K562 (cell line): ENCODE data around the gene RERE. TPM values are rescaled to one million over a fixed set of nuclear protein-coding genes. Genes with fewer than 3 reads are reported as not detected.

Experiments
- ATAC-seq: fragments of 200-7000 bp; cut with Tn5 transposase; 3 replicates; pipeline ENCODE4 v1.9.1; 2020; ENCODE audit warnings: moderate library complexity
- BruUV-seq: library from RNA; stranded (reverse); fragments of 400-500 nt; replicated peaks from 2 replicates; lab custom pipeline; 2021; lab: Mats Ljungman, UMichigan
- CTCF ChIA-PET: fragments of 300-600 bp; formaldehyde crosslinking; extraction: SDS; loops from one replicate; lab custom pipeline; 2021; ENCODE audit warnings: low intra/inter-chr PET ratio; lab: Yijun Ruan, JAX
- POLR2A ChIA-PET: fragments of 300-600, 350-650 bp; sonication (Branson Sonifier 250); formaldehyde crosslinking; extraction: SDS; loops from one replicate; lab custom pipeline; 2021; ENCODE audit warnings: antibody characterized with exemption, inconsistent platforms; lab: Yijun Ruan, JAX
- DNase-seq, 4 experiments: peaks; one replicate each; pipeline versions ENCODE4 v3.0.0 to v3.0.0-alpha.2; 2011 to 2018; ENCODE audit warnings: low spot score in 3 of 4, mixed read lengths in 3 of 4; ENCODE audit errors: extremely low read depth in 1 of 4
- FAIRE-seq: peaks from 2 replicates; lab custom pipeline; 2011; peaks lifted over from hg19 to GRCh38; lab: Jason Lieb, UNC
- H2AFZ ChIP-seq: 2 replicates; pipeline ENCODE4 v1.6.0; 2011; ENCODE audit warnings: low read depth, low read length, control low read depth, inconsistent platforms
- H3K27ac ChIP-seq: fragments of 200-600 bp; 3 replicates; pipeline ENCODE4 v1.8.0; 2011; ENCODE audit warnings: low read depth, mild to moderate bottlenecking, control low read depth, inconsistent platforms, low read length, moderate library complexity, mixed read lengths; ENCODE audit errors: extremely low read depth
- H3K27me3 ChIP-seq, 2 experiments: fragments of 300-600 bp in 1 of 2; 2 replicates in 1 of 2; 3 replicates in 1 of 2; pipeline versions ENCODE4 v1.6.0 to v1.8.0; 2011; ENCODE audit warnings: inconsistent platforms in 2 of 2, low read length in 2 of 2, mild to moderate bottlenecking in 1 of 2, mixed read lengths in 1 of 2, moderate library complexity in 1 of 2; ENCODE audit not compliant: control insufficient read depth in 2 of 2, insufficient read depth in 2 of 2
- H3K36me3 ChIP-seq: fragments of 300-600 bp; 3 replicates; pipeline ENCODE4 v1.8.0; 2011; ENCODE audit warnings: mild to moderate bottlenecking, low read length, inconsistent platforms; ENCODE audit not compliant: control insufficient read depth, insufficient read depth
- H3K4me1 ChIP-seq, 2 experiments: fragments of 200-600 bp in 1 of 2; replicated peaks in 1 of 2; 2 replicates in 1 of 2; 3 replicates in 1 of 2; pipeline versions ENCODE4 v1.5.1 to v1.8.0; 2011; ENCODE audit warnings: inconsistent platforms in 2 of 2, low read length in 2 of 2, mild to moderate bottlenecking in 1 of 2, mixed read lengths in 1 of 2, moderate library complexity in 1 of 2; ENCODE audit not compliant: control insufficient read depth in 2 of 2, insufficient read depth in 2 of 2
- H3K4me2 ChIP-seq: 2 replicates; pipeline ENCODE4 v1.6.1; 2011; ENCODE audit warnings: low read length, control low read depth, inconsistent platforms, mixed read lengths; ENCODE audit not compliant: insufficient read depth
- H3K4me3 ChIP-seq: fragments of 200-600 bp; sonication (generic), shearing (Covaris generic); 2 replicates; pipeline ENCODE4 v1.5.1; 2016; ENCODE audit warnings: control low read depth, inconsistent platforms
- H3K79me2 ChIP-seq: fragments of 200-600 bp; 3 replicates; pipeline ENCODE4 v1.8.0; 2011; ENCODE audit warnings: low read length, inconsistent platforms; ENCODE audit not compliant: control insufficient read depth, insufficient read depth
- H3K9ac ChIP-seq, 2 experiments: 2 replicates each; pipeline versions ENCODE4 v1.6.0 to v1.6.1; 2011; ENCODE audit warnings: low read depth in 2 of 2, low read length in 2 of 2, control low read depth in 1 of 2, inconsistent platforms in 1 of 2, mild to moderate bottlenecking in 1 of 2, mixed read lengths in 1 of 2; ENCODE audit not compliant: insufficient read depth in 1 of 2
- H3K9me1 ChIP-seq: one replicate; pipeline ENCODE4 v1.6.0; 2011; ENCODE audit warnings: inconsistent platforms, mild to moderate bottlenecking, low read length, moderate library complexity; ENCODE audit not compliant: control insufficient read depth, insufficient read depth
- H3K9me3 ChIP-seq: replicated peaks from 2 replicates; pipeline ENCODE4 v1.5.1; 2011; ENCODE audit warnings: low read depth, low read length, inconsistent platforms; ENCODE audit not compliant: control insufficient read depth, insufficient read depth
- H4K20me1 ChIP-seq: replicated peaks from 2 replicates; pipeline ENCODE4 v1.6.1; 2011; ENCODE audit warnings: low read length, inconsistent platforms, mixed read lengths; ENCODE audit not compliant: control insufficient read depth, insufficient read depth
- ATF7 ChIP-seq: fragments of 450-650 bp; IDR thresholded peaks from 2 replicates; pipeline ENCODE4 v1.7.1; 2014; ENCODE audit warnings: mild to moderate bottlenecking, moderate library complexity
- CBX2 ChIP-seq: fragments of 200-600 bp; sonication (generic); IDR thresholded peaks from one replicate; pipeline ENCODE4 v1.6.1; 2012; ENCODE audit warnings: mild to moderate bottlenecking, low read length, inconsistent platforms; ENCODE audit not compliant: insufficient read depth, poor library complexity, severe bottlenecking
- FOXM1 ChIP-seq, 2 experiments: fragments of 450-650 bp in 1 of 2; sonication (generic) in 1 of 2; formaldehyde crosslinking in 1 of 2; IDR thresholded peaks; 2 replicates each; pipeline versions ENCODE4 v1.6.1 to v1.9.0; 2017 to 2022; ENCODE audit warnings: low read depth in 2 of 2, mild to moderate bottlenecking in 2 of 2, missing genetic modification reagents in 1 of 2, moderate library complexity in 1 of 2
- HIVEP1 ChIP-seq: fragments of 250-450 bp; sonication (Bioruptor Pico); IDR thresholded peaks from 2 replicates; pipeline ENCODE4 v1.4.0; 2020; ENCODE audit warnings: mild to moderate bottlenecking
- MYBL2 ChIP-seq, 2 experiments: fragments of 450-650 bp in 1 of 2; sonication (generic) in 1 of 2; formaldehyde crosslinking in 1 of 2; IDR thresholded peaks; 2 replicates each; pipeline versions ENCODE4 v1.6.1 to v1.8.1; 2017 to 2022; ENCODE audit warnings: borderline replicate concordance in 1 of 2, inconsistent platforms in 1 of 2, low read depth in 1 of 2, mild to moderate bottlenecking in 1 of 2, missing genetic modification reagents in 1 of 2, moderate library complexity in 1 of 2
- TCF7 ChIP-seq: sonication (generic); IDR thresholded peaks from 2 replicates; pipeline ENCODE4 v1.6.1; 2016; ENCODE audit warnings: antibody characterized with exemption, borderline replicate concordance
- ZFX ChIP-seq: sonication (generic); formaldehyde crosslinking; IDR thresholded peaks from 2 replicates; pipeline ENCODE4 v1.8.0; 2022; ENCODE audit warnings: mild to moderate bottlenecking, missing genetic modification reagents, moderate library complexity
- ZNF384 ChIP-seq: IDR thresholded peaks from 2 replicates; pipeline ENCODE4 v1.6.1; 2012; ENCODE audit warnings: low read depth, low read length, improper control_type of control experiment
- ZNF589 ChIP-seq: fragments of 200-800 bp; sonication (Bioruptor generic); IDR thresholded peaks from 2 replicates; pipeline ENCODE4 v1.6.1; 2016; ENCODE audit warnings: low read depth, missing genetic modification characterization, missing compliant biosample characterization
- WGBS: fragments of 100-300 bp; shearing (Covaris generic); methylation state at CpG from one replicate; pipeline ENCODE4 v1.1.6; 2016; ENCODE audit warnings: low coverage, mixed read lengths; ENCODE audit not compliant: insufficient coverage; ENCODE audit errors: missing lambda C conversion rate; 5-methylcytosine and 5-hydroxymethylcytosine counted together
- in situ Hi-C: fragments of 300-500 bp; cut with MboI; formaldehyde crosslinking; loops from 4 replicates; pipeline ENCODE4 v1.15.0; 2018; ENCODE audit warnings: inconsistent platforms, mixed read lengths
- intact Hi-C: fragments of 100-400 bp; cut with micrococcal nuclease; formaldehyde crosslinking; loops from 2 replicates; pipeline ENCODE4 v1.14.2; 2022
- polyA plus RNA-seq, 8 experiments: library from polyadenylated mRNA; depleted of rRNA in 4 of 8; stranded (reverse) in 5 of 8; unstranded in 3 of 8; fragments of >200 nt; fragmentation: Nextera tagmentation in 2 of 8; fragmentation: Illumina TruSeq in 1 of 8; extraction: Ambion mirVana in 2 of 8; extraction: Trizol in 1 of 8; gene quantifications; 2 replicates each; pipeline versions ENCODE4 v1.2.1 to v1.2.3, GENCODE V29; 2011 to 2014; ENCODE audit warnings: inconsistent platforms in 1 of 8, missing spikeins in 1 of 8
- total RNA-seq, 7 experiments: library from RNA; depleted of rRNA in 6 of 7; stranded (reverse); fragments of >200 nt in 6 of 7; fragmentation: Illumina TruSeq in 2 of 7; extraction: Trizol in 2 of 7; gene quantifications; 2 replicates each; pipeline versions ENCODE4 v1.2.1 to v1.2.3, GENCODE V29; 2011 to 2021; ENCODE audit warnings: low replicate concordance in 1 of 7
- TF ChIP-seq, protein P1 (sequence below): fragments of 450-650 bp; formaldehyde crosslinking; IDR thresholded peaks from 2 replicates; pipeline ENCODE4 v1.4.0; 2020; ENCODE audit warnings: mild to moderate bottlenecking, moderate library complexity
- TF ChIP-seq, protein P2 (sequence below): fragments of 250-450 bp; sonication (Bioruptor Pico); IDR thresholded peaks from 2 replicates; pipeline ENCODE4 v1.5.0; 2020; ENCODE audit warnings: mild to moderate bottlenecking
- TF ChIP-seq, protein P3 (sequence below): fragments of 450-650 bp; IDR thresholded peaks from one replicate; pipeline ENCODE4 v1.6.1; 2018; ENCODE audit warnings: mild to moderate bottlenecking, moderate library complexity; ENCODE audit not compliant: partially characterized antibody

Gene RERE
- total and polyA plus RNA-seq, 9 of the 15 experiments (the other 6 are each of a cell fraction or from before 2014, with no cell fraction given): 3.0 to 51.5 (median 13.4) TPM

DNA sequence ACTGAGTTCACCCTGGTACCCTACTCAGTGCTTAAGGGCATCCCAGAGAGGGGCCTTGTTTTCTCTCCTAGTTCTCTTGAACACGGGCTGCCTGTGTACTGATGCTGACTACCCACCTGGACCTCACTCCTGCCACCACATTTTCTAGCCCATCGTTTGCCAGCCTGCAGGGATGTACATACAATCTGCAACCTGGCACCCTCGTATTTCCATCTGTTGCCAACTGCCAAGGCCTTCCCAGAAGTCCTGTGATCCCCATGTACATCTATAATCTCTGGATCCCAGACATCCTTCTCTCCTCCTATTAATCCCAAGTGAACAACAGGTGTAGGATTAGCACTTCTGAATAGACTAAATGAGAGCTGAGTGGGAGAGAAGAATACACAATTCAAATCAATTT is 287.5 kb downstream of the RERE start:
- in situ Hi-C loops: no loop called here
- Histone ChIP-seq H3K27me3 (no peaks in the 10 kb centered on the region), H3K4me3 (no peak overlapping the region), H3K4me1 (peaks cover 7 to 12% of the 10 kb centered on the region in 2 experiments; a peak in 4 of 5 replicates), H3K36me3 (no peaks in the 10 kb centered on the region), H3K79me2 (peaks cover 10% of the 10 kb centered on the region), H3K4me2 (no peak overlapping the region), H2AFZ (no peak overlapping the region), H3K9me1 (no peaks in the 10 kb centered on the region), H3K9me3 (no peaks in the 10 kb centered on the region), H4K20me1 (no peaks in the 10 kb centered on the region), H3K9ac (no peak overlapping the region), H3K27ac (no peak overlapping the region)
- ChIA-PET CTCF (interaction anchor here (0.7 kb wide), 1 partner anchor 47 kb away, joined by 3 read pairs; no protein-coding TSS in a partner anchor), POLR2A (interaction anchor here (1.1 kb wide), 1 partner anchor 13 kb away, joined by 4 read pairs; no protein-coding TSS in a partner anchor)
- FAIRE-seq (no peak), DNase-seq (no peak), ATAC-seq (no peak)
- 59% methylated on average over 3 of the region's 3 CpGs for WGBS
- no TSS peak for BruUV-seq
- intact Hi-C loops: no loop called here
- TF ChIP-seq, protein P1, sequence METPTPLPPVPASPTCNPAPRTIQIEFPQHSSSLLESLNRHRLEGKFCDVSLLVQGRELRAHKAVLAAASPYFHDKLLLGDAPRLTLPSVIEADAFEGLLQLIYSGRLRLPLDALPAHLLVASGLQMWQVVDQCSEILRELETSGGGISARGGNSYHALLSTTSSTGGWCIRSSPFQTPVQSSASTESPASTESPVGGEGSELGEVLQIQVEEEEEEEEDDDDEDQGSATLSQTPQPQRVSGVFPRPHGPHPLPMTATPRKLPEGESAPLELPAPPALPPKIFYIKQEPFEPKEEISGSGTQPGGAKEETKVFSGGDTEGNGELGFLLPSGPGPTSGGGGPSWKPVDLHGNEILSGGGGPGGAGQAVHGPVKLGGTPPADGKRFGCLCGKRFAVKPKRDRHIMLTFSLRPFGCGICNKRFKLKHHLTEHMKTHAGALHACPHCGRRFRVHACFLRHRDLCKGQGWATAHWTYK (CRISPR knock-in tag): no peak
- TF ChIP-seq MYBL2 (IDR thresholded peaks at IDR 0.05; ENCODE audit: low read depth): no peak
- no peak for TF ChIP-seq MYBL2 (CRISPR knock-in tag; IDR thresholded peaks at IDR 0.05; ENCODE audit: borderline replicate concordance)
- TF ChIP-seq CBX2: no peak
- no peak for TF ChIP-seq HIVEP1 (CRISPR knock-in tag)
- TF ChIP-seq, protein P2, sequence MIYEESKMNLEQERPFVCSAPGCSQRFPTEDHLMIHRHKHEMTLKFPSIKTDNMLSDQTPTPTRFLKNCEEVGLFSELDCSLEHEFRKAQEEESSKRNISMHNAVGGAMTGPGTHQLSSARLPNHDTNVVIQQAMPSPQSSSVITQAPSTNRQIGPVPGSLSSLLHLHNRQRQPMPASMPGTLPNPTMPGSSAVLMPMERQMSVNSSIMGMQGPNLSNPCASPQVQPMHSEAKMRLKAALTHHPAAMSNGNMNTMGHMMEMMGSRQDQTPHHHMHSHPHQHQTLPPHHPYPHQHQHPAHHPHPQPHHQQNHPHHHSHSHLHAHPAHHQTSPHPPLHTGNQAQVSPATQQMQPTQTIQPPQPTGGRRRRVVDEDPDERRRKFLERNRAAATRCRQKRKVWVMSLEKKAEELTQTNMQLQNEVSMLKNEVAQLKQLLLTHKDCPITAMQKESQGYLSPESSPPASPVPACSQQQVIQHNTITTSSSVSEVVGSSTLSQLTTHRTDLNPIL (CRISPR knock-in tag): no peak
- TF ChIP-seq, protein P3, sequence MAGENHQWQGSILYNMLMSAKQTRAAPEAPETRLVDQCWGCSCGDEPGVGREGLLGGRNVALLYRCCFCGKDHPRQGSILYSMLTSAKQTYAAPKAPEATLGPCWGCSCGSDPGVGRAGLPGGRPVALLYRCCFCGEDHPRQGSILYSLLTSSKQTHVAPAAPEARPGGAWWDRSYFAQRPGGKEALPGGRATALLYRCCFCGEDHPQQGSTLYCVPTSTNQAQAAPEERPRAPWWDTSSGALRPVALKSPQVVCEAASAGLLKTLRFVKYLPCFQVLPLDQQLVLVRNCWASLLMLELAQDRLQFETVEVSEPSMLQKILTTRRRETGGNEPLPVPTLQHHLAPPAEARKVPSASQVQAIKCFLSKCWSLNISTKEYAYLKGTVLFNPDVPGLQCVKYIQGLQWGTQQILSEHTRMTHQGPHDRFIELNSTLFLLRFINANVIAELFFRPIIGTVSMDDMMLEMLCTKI: no peak
- TF ChIP-seq ZNF589 (CRISPR knock-in tag): no peak
- TF ChIP-seq ZFX: no peak
- TF ChIP-seq ZNF384: no peak
- no peak for TF ChIP-seq ATF7
- TF ChIP-seq FOXM1 (IDR thresholded peaks at IDR 0.05; ENCODE audit: low read depth): no peak
- no peak for TF ChIP-seq FOXM1 (CRISPR knock-in tag; IDR thresholded peaks at IDR 0.05; ENCODE audit: low read depth)
- no peak for TF ChIP-seq TCF7
